Cardiac muscle cell (in vitro differentiated cells and primary cell): ENCODE measurements around the gene EXOC3L1. TPM values are rescaled to one million over a fixed set of nuclear protein-coding genes. Genes with fewer than 3 reads are reported as not detected.

ENCODE experiments used
- DNase-seq, 2 donors: peaks; one replicate each; pipeline versions ENCODE4 v3.0.0 to v3.0.0-alpha.2; 2010 to 2017; ENCODE audit warnings: low read depth in 1 of 2, low spot score in 1 of 2
- H3K27ac ChIP-seq: fragments of 200-600 bp; sonication (generic); 2 replicates; pipeline ENCODE4 v1.5.1; 2016
- H3K27me3 ChIP-seq: fragments of 200-600 bp; sonication (generic); 2 replicates; pipeline ENCODE4 v1.6.0; 2016; ENCODE audit warnings: control low read depth
- H3K36me3 ChIP-seq: fragments of 200-600 bp; sonication (generic); 2 replicates; pipeline ENCODE4 v1.5.1; 2016; ENCODE audit warnings: control low read depth
- H3K4me1 ChIP-seq: fragments of 200-600 bp; sonication (generic); 2 replicates; pipeline ENCODE4 v1.8.1; 2017; ENCODE audit warnings: low read depth, mild to moderate bottlenecking, mixed run types
- H3K4me3 ChIP-seq: fragments of 200-600 bp; sonication (generic); 2 replicates; pipeline ENCODE4 v1.5.1; 2016; ENCODE audit warnings: mild to moderate bottlenecking
- H3K9me3 ChIP-seq: fragments of 200-600 bp; sonication (generic); 2 replicates; pipeline ENCODE4 v1.5.1; 2017; ENCODE audit warnings: low read depth, mild to moderate bottlenecking, control low read depth
- polyA plus RNA-seq: library from polyadenylated mRNA; unstranded; fragments of >200 nt; fragmentation: Nextera tagmentation; extraction: Ambion mirVana; gene quantifications from 2 replicates; pipeline ENCODE4 v1.2.1, GENCODE V29; 2016
- total RNA-seq: library from RNA; depleted of rRNA; stranded (reverse); fragments of >200 nt; gene quantifications from 2 replicates; pipeline ENCODE4 v1.2.3, GENCODE V29; 2016
- TF ChIP-seq, protein P1 (sequence below): IDR thresholded peaks from 2 replicates; pipeline ENCODE4 v1.5.1; 2012; ENCODE audit warnings: low read depth, mild to moderate bottlenecking, low read length

Gene EXOC3L1
- total and polyA plus RNA-seq, 2 experiments from 2014 or later = 2.9 to 4.3 TPM

- Histone ChIP-seq H3K4me1 (peaks cover 4% of the 10 kb centered on the region), H3K27ac (no peak overlapping the region), H3K27me3 (peaks cover 7% of the 10 kb centered on the region), H3K4me3 (peak overlapping the region; percentile 61), H3K9me3 (no peaks in the 10 kb centered on the region), H3K36me3 (no peaks in the 10 kb centered on the region)
- TF ChIP-seq, protein P1, sequence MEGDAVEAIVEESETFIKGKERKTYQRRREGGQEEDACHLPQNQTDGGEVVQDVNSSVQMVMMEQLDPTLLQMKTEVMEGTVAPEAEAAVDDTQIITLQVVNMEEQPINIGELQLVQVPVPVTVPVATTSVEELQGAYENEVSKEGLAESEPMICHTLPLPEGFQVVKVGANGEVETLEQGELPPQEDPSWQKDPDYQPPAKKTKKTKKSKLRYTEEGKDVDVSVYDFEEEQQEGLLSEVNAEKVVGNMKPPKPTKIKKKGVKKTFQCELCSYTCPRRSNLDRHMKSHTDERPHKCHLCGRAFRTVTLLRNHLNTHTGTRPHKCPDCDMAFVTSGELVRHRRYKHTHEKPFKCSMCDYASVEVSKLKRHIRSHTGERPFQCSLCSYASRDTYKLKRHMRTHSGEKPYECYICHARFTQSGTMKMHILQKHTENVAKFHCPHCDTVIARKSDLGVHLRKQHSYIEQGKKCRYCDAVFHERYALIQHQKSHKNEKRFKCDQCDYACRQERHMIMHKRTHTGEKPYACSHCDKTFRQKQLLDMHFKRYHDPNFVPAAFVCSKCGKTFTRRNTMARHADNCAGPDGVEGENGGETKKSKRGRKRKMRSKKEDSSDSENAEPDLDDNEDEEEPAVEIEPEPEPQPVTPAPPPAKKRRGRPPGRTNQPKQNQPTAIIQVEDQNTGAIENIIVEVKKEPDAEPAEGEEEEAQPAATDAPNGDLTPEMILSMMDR = no peak
- DNase-seq = peak in 1 of 2 donors; percentile 54
Measured at GRCh38 chr16:67184453-67184994, 5.4 kb downstream of the EXOC3L1 start.

- H3K36me3 ChIP-seq = no peaks in the 10 kb centered on the region
- H3K27me3 ChIP-seq = peaks cover 10% of the 10 kb centered on the region
- DNase-seq = peak; percentile 97 to 99
- TF ChIP-seq, protein P1 = no peak
- peak within 1 kb of the TSS; percentile 61 for H3K4me3 ChIP-seq
- H3K4me1 ChIP-seq = peaks cover 4% of the 10 kb centered on the region
- H3K9me3 ChIP-seq = no peaks in the 10 kb centered on the region
- H3K27ac ChIP-seq = peak within 1 kb of the TSS; percentile 97
Measured at GRCh38 chr16:67183627-67184452, 6.1 kb downstream of the EXOC3L1 start, which contains the start of gene MATCAP1. TSS of gene MATCAP1 (minus strand) at chr16:67183963. CDS start at chr16:67180610, 3,353 bp downstream.

- H3K27me3 ChIP-seq = peaks cover 16% of the 10 kb centered on the region
- H3K4me3 ChIP-seq = peak overlapping the region; percentile 61
- DNase-seq = no peak
- no peaks in the 10 kb centered on the region for H3K9me3 ChIP-seq
- H3K36me3 ChIP-seq = no peaks in the 10 kb centered on the region
- TF ChIP-seq, protein P1 = no peak
- peaks cover 4% of the 10 kb centered on the region for H3K4me1 ChIP-seq
- H3K27ac ChIP-seq = no peak overlapping the region
Measured at GRCh38 chr16:67183284-67183626, 6.7 kb downstream of the EXOC3L1 start.

- H3K4me1 ChIP-seq = peaks cover 4% of the 10 kb centered on the region
- H3K27ac ChIP-seq = no peak overlapping the region
- TF ChIP-seq, protein P1 = no peak
- no peaks in the 10 kb centered on the region for H3K36me3 ChIP-seq
- DNase-seq = no peak
- no peaks in the 10 kb centered on the region for H3K9me3 ChIP-seq
- peaks cover 25% of the 10 kb centered on the region for H3K27me3 ChIP-seq
- no peak overlapping the region for H3K4me3 ChIP-seq
Measured at GRCh38 chr16:67182288-67182687, 7.6 kb downstream of the EXOC3L1 start.

DNA sequence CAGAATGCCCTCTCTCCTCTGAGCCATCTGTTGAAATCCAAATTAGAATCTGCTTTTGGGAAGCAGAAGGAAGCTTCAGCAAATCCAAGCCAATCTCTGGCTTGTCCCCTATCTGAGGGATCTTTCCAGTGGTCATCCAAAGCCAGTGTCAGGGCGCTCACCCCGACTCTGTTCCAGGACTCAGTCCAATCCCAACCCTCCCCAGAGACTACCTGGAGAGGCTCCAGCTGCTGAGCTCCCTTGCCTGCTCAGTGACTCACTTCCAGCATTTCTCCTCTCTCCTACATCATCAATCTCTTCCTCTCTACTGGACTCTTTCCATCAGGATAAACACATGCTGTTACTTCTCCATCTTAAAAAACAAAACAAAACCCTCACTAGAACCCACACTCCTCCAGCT, 8.6 kb downstream of the EXOC3L1 start:
- H3K4me1 ChIP-seq = peaks cover 4% of the 10 kb centered on the region
- no peaks in the 10 kb centered on the region for H3K9me3 ChIP-seq
- TF ChIP-seq, protein P1 = no peak
- H3K27ac ChIP-seq = no peak overlapping the region
- H3K36me3 ChIP-seq = no peaks in the 10 kb centered on the region
- no peak overlapping the region for H3K4me3 ChIP-seq
- DNase-seq = peak in 1 of 2 donors; percentile 89
- peaks cover 27% of the 10 kb centered on the region for H3K27me3 ChIP-seq
